ENCODE data around the gene GRID2IP. TPM values are rescaled to one million over a fixed set of nuclear protein-coding genes. Genes with fewer than 3 reads are reported as not detected.

GRID2IP gene
- total RNA-seq, 2 experiments from 2014 or later = 0.36 to 0.39 TPM

DNA sequence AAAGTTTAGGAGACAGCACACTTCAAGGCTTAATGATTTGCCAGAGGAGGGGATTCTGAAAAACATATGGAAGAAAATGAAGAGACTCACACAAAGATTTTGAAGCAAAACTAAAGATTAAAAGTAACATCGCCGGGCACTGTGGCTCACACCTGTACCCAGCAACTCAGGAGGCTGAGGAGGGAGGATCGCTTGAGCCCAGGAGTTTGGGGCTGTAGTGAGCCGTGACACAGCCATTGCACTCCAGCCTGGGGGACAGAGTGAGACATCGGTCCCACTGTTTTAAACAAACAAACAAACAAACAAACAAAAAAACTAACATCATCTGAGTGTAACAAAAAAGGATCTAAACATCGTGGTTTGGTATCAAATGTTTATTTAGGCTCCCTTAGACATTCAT, 69.8 kb downstream of the GRID2IP start:
- no peak overlapping the region for H3K27ac Mint-ChIP-seq
- CTCF ChIA-PET = no interaction called here
- TF ChIP-seq, protein P1, sequence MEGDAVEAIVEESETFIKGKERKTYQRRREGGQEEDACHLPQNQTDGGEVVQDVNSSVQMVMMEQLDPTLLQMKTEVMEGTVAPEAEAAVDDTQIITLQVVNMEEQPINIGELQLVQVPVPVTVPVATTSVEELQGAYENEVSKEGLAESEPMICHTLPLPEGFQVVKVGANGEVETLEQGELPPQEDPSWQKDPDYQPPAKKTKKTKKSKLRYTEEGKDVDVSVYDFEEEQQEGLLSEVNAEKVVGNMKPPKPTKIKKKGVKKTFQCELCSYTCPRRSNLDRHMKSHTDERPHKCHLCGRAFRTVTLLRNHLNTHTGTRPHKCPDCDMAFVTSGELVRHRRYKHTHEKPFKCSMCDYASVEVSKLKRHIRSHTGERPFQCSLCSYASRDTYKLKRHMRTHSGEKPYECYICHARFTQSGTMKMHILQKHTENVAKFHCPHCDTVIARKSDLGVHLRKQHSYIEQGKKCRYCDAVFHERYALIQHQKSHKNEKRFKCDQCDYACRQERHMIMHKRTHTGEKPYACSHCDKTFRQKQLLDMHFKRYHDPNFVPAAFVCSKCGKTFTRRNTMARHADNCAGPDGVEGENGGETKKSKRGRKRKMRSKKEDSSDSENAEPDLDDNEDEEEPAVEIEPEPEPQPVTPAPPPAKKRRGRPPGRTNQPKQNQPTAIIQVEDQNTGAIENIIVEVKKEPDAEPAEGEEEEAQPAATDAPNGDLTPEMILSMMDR (IDR thresholded peaks at IDR 0.05) = no peak

DNA sequence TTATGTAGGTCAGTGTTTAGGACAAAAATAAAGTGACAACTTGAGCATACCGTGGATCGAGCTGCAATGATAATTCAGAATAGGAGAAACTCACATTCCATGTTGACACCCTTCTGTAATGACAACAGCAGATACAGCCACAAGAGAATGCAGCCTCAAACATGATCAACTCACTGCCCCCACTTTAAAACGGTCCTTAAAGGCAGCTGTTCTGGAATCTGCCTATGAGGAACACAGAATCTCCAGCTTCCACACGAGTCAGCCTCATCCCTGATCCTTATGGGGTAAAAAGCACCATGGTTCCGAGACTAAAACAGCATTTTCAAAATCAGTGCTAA, 71.0 kb downstream of the GRID2IP start:
- Mint-ChIP-seq H3K9me3 (no peaks in the 10 kb centered on the region), H3K36me3 (ENCODE audit: low read depth) (peaks cover 50% of the 10 kb centered on the region), H3K27ac (peak overlapping the region; percentile 27), H3K4me3 (peak overlapping the region; percentile 56), H3K27me3 (no peaks in the 10 kb centered on the region), H3K4me1 (ENCODE audit: low read depth) (peaks cover 82% of the 10 kb centered on the region)
- ChIA-PET POLR2A (no interaction called here), CTCF (interaction anchor here (1.2 kb wide), 1 partner anchor 36 kb away, joined by 5 read pairs; no protein-coding TSS in a partner anchor)
- peaks cover 54% of the 10 kb centered on the region for H3K4me1 ChIP-seq (ENCODE audit: insufficient read depth, low read length)
- intact Hi-C loops (cut with DNase I, micrococcal nuclease) = loop anchor here in 1 of 2 experiments (2.0 kb wide), 2 partner anchors 27 to 35 kb away; no protein-coding TSS in a partner anchor
- no peak for DNase-seq
- TF ChIP-seq, protein P1 (IDR thresholded peaks at IDR 0.05) = no peak
- ATAC-seq (ENCODE audit: poor library complexity) = no peak
- no peak overlapping the region for H3K4me3 ChIP-seq (ENCODE audit: low read length)
- no peak overlapping the region for H3K27ac ChIP-seq (ENCODE audit: low read depth in 1 of 2, low read length in 2 of 2)
- no peaks in the 10 kb centered on the region for H3K27me3 ChIP-seq (ENCODE audit: control insufficient read depth in 1 of 2, insufficient read depth in 2 of 2, low read length in 2 of 2)
- no peaks in the 10 kb centered on the region for H3K9me3 ChIP-seq (ENCODE audit: control insufficient read depth in 1 of 2, insufficient read depth in 1 of 2, low read length in 2 of 2)
- peaks cover 4% of the 10 kb centered on the region for H3K36me3 ChIP-seq (ENCODE audit: insufficient read depth, low read length)

More for the DNA sequence above, 69.8 kb downstream of the GRID2IP start:
- no peak for DNase-seq
- Histone ChIP-seq H3K36me3 (ENCODE audit: insufficient read depth, low read length) (peaks cover under 1% of the 10 kb centered on the region), H3K9me3 (ENCODE audit: control insufficient read depth in 1 of 2, insufficient read depth in 1 of 2, low read length in 2 of 2) (no peaks in the 10 kb centered on the region), H3K27ac (ENCODE audit: low read depth in 1 of 2, low read length in 2 of 2) (no peak overlapping the region), H3K4me3 (ENCODE audit: low read length) (no peak overlapping the region), H3K4me1 (ENCODE audit: insufficient read depth, low read length) (peaks cover 50% of the 10 kb centered on the region), H3K27me3 (ENCODE audit: control insufficient read depth in 1 of 2, insufficient read depth in 2 of 2, low read length in 2 of 2) (no peaks in the 10 kb centered on the region)
- Mint-ChIP-seq H3K9me3 (no peaks in the 10 kb centered on the region), H3K27me3 (no peaks in the 10 kb centered on the region), H3K36me3 (ENCODE audit: low read depth) (peaks cover 42% of the 10 kb centered on the region), H3K4me3 (peak overlapping the region; percentile 77), H3K4me1 (ENCODE audit: low read depth) (peaks cover 72% of the 10 kb centered on the region)
- ATAC-seq (ENCODE audit: poor library complexity) = no peak
- intact Hi-C loops (cut with DNase I, micrococcal nuclease) = loop anchor here in 1 of 2 experiments (2.0 kb wide), 2 partner anchors 29 to 37 kb away; no protein-coding TSS in a partner anchor
- POLR2A ChIA-PET = no interaction called here

DNA sequence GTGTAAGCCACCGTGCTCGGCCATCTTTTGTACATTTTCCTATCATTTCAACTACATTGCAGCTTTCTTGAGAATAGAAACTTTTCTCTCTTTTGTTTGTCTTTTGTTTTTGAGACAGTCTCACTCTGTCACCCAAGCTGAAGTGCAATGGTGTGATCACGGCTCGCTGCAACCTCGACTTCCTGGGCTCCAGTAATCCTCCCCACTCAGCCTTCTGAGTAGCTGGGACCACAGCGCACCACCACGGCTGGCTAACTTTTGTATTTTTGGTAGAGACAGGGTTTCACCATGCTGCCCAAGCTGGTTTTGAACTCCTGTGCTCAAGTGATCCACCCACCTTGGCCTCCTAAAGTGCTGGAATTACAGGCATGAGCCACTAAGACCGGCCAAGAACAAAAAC, 72.2 kb downstream of the GRID2IP start:
- ChIA-PET CTCF (interaction anchor here (1.7 kb wide), 1 partner anchor 17 kb away, joined by 3 read pairs; no protein-coding TSS in a partner anchor), POLR2A (no interaction called here)
- DNase-seq (peak in 1 of 14 experiments; percentile 24), ATAC-seq (ENCODE audit: poor library complexity) (no peak)
- no peaks in the 10 kb centered on the region for H3K27me3 ChIP-seq (ENCODE audit: control insufficient read depth in 1 of 2, insufficient read depth in 2 of 2, low read length in 2 of 2)
- peaks cover 57% of the 10 kb centered on the region for H3K36me3 Mint-ChIP-seq (ENCODE audit: low read depth)
- H3K27ac Mint-ChIP-seq = peak overlapping the region; percentile 76
- no peak overlapping the region for H3K27ac ChIP-seq (ENCODE audit: low read depth in 1 of 2, low read length in 2 of 2)
- H3K4me1 ChIP-seq (ENCODE audit: insufficient read depth, low read length) = peaks cover 45% of the 10 kb centered on the region
- H3K27me3 Mint-ChIP-seq = no peaks in the 10 kb centered on the region
- intact Hi-C loops (cut with DNase I, micrococcal nuclease) = no loop called here
- TF ChIP-seq, protein P1 (IDR thresholded peaks at IDR 0.05) = no peak
- peak overlapping the region; percentile 11 for H3K4me3 Mint-ChIP-seq
- H3K36me3 ChIP-seq (ENCODE audit: insufficient read depth, low read length) = peaks cover 8% of the 10 kb centered on the region
- H3K4me3 ChIP-seq (ENCODE audit: low read length) = no peak overlapping the region
- no peaks in the 10 kb centered on the region for H3K9me3 Mint-ChIP-seq
- no peaks in the 10 kb centered on the region for H3K9me3 ChIP-seq (ENCODE audit: control insufficient read depth in 1 of 2, insufficient read depth in 1 of 2, low read length in 2 of 2)
- H3K4me1 Mint-ChIP-seq (ENCODE audit: low read depth) = peaks cover 76% of the 10 kb centered on the region

Measured in CD4-positive, alpha-beta T cell (primary cell).